DOHH2 (cell line): Measurements from ENCODE around the gene RAB39B.

Experiments used
- H3F3A ChIP-seq: fragments of 200-600 bp; sonication (generic), shearing (Covaris generic); 2 replicates; pipeline ENCODE4 v1.6.0; 2016; ENCODE audit warnings: antibody characterized with exemption, mild to moderate bottlenecking; ENCODE audit not compliant: control insufficient read depth, insufficient read depth
- H3K27ac ChIP-seq: fragments of 200-600 bp; sonication (generic); 2 replicates; pipeline ENCODE4 v1.5.1; 2014; ENCODE audit warnings: low read depth, mild to moderate bottlenecking, low read length, moderate library complexity
- H3K27me3 ChIP-seq: fragments of 200-600 bp; sonication (generic); 2 replicates; pipeline ENCODE4 v1.6.1; 2014; ENCODE audit warnings: mild to moderate bottlenecking, low read length, mixed read lengths; ENCODE audit not compliant: control insufficient read depth
- H3K36me3 ChIP-seq: fragments of 200-600 bp; sonication (generic); 2 replicates; pipeline ENCODE4 v1.6.1; 2014; ENCODE audit warnings: mild to moderate bottlenecking, low read length, moderate library complexity, mixed read lengths; ENCODE audit not compliant: control insufficient read depth
- H3K4me1 ChIP-seq: fragments of 200-600 bp; sonication (generic); 2 replicates; pipeline ENCODE4 v1.6.1; 2014; ENCODE audit warnings: mild to moderate bottlenecking, low read length, mixed read lengths; ENCODE audit not compliant: control insufficient read depth
- H3K4me2 ChIP-seq: fragments of 200-600 bp; sonication (generic); 2 replicates; pipeline ENCODE4 v1.6.0; 2014; ENCODE audit warnings: mild to moderate bottlenecking, low read length, moderate library complexity
- H3K4me3 ChIP-seq: fragments of 200-600 bp; sonication (generic); 2 replicates; pipeline ENCODE4 v1.5.1; 2014; ENCODE audit warnings: mild to moderate bottlenecking, low read length, mixed read lengths
- H3K79me2 ChIP-seq: fragments of 200-600 bp; sonication (generic); 2 replicates; pipeline ENCODE4 v1.6.1; 2014; ENCODE audit warnings: mild to moderate bottlenecking, low read length, mixed read lengths; ENCODE audit not compliant: control insufficient read depth
- H3K9me2 ChIP-seq: fragments of 200-600 bp; sonication (generic); replicated peaks from 2 replicates; pipeline ENCODE4 v1.6.1; 2014; ENCODE audit warnings: mild to moderate bottlenecking, low read length, mixed read lengths; ENCODE audit not compliant: control insufficient read depth
- H3K9me3 ChIP-seq: fragments of 200-600 bp; sonication (generic); 2 replicates; pipeline ENCODE4 v1.6.1; 2014; ENCODE audit warnings: antibody characterized with exemption, low read length, mixed read lengths; ENCODE audit not compliant: control insufficient read depth, insufficient read depth
- H4K20me1 ChIP-seq: fragments of 200-600 bp; sonication (generic); 2 replicates; pipeline ENCODE4 v1.6.0; 2014; ENCODE audit warnings: low read depth, mild to moderate bottlenecking, antibody characterized with exemption, low read length, moderate library complexity; ENCODE audit not compliant: control insufficient read depth, insufficient read depth
- CTCF ChIP-seq: fragments of 200-600 bp; sonication (generic); IDR thresholded peaks from one replicate; pipeline ENCODE4 v1.5.1; 2014; ENCODE audit warnings: antibody characterized with exemption, mild to moderate bottlenecking, low read depth, low read length; ENCODE audit not compliant: poor library complexity, severe bottlenecking
- EZH2phosphoT487 ChIP-seq: fragments of 200-600 bp; sonication (generic); IDR thresholded peaks from 2 replicates; pipeline ENCODE4 v1.6.1; 2017; ENCODE audit warnings: borderline replicate concordance, mild to moderate bottlenecking, antibody characterized with exemption, low read length, moderate library complexity, mixed read lengths

The RAB39B gene

GRCh38 chrX:155263854-155264628 is at the start of gene RAB39B:
Gene RAB39B, minus strand, starts transcription at chrX:155264491. Its CDS starts 203 bp downstream, at chrX:155264288.
- Histone ChIP-seq H3K4me1 (peaks cover 10% of the 10 kb centered on the region), H3K4me2 (peak within 1 kb of the TSS; percentile 73), H3K9me2 (no peaks in the 10 kb centered on the region), H3K79me2 (peaks cover 16% of the 10 kb centered on the region), H3K4me3 (peak within 1 kb of the TSS; percentile 71), H3F3A (peaks cover 2% of the 10 kb centered on the region; the same call in 1 of the 2 replicates), H3K27ac (peak within 1 kb of the TSS; percentile 13; the same call in 1 of the 2 replicates), H3K36me3 (no peaks in the 10 kb centered on the region), H3K27me3 (no peaks in the 10 kb centered on the region), H3K9me3 (no peaks in the 10 kb centered on the region), H4K20me1 (no peaks in the 10 kb centered on the region)
- TF ChIP-seq EZH2phosphoT487 (no peak), CTCF (peak; percentile 17)

- H3K79me2 ChIP-seq, result no peaks in the 10 kb centered on the region
- TF ChIP-seq EZH2phosphoT487 (no peak), CTCF (no peak)
- H3K4me3 ChIP-seq, result no peak overlapping the region
- H3K9me2 ChIP-seq, result no peaks in the 10 kb centered on the region
- H3K27ac ChIP-seq, result no peak overlapping the region
- H3K27me3 ChIP-seq, result no peaks in the 10 kb centered on the region
- no peaks in the 10 kb centered on the region for H3K36me3 ChIP-seq
- H4K20me1 ChIP-seq, result no peaks in the 10 kb centered on the region
- H3K9me3 ChIP-seq, result no peaks in the 10 kb centered on the region
- no peaks in the 10 kb centered on the region for H3K4me1 ChIP-seq
- H3F3A ChIP-seq, result no peaks in the 10 kb centered on the region
- H3K4me2 ChIP-seq, result no peak overlapping the region
Measured at GRCh38 chrX:155313766-155314165, 49.5 kb upstream of the RAB39B start.

GRCh38 chrX:155293771-155294170 is 29.5 kb upstream of the RAB39B start:
- Histone ChIP-seq H3K36me3 (no peaks in the 10 kb centered on the region), H4K20me1 (no peaks in the 10 kb centered on the region), H3K4me1 (no peaks in the 10 kb centered on the region), H3K79me2 (no peaks in the 10 kb centered on the region), H3K27me3 (no peaks in the 10 kb centered on the region), H3K27ac (no peak overlapping the region), H3K4me2 (no peak overlapping the region), H3K9me2 (no peaks in the 10 kb centered on the region), H3F3A (no peaks in the 10 kb centered on the region), H3K9me3 (no peaks in the 10 kb centered on the region), H3K4me3 (no peak overlapping the region)
- TF ChIP-seq EZH2phosphoT487 (no peak), CTCF (no peak)
